Smooth muscle cell (in vitro differentiated cells): ENCODE measurements around the gene ELAVL1. TPM values are rescaled to one million over a fixed set of nuclear protein-coding genes. Genes with fewer than 3 reads are reported as not detected.

ENCODE experiments used
- DNase-seq: peaks from one replicate; lab custom pipeline; 2025; ENCODE audit not compliant: unreplicated experiment; lab: John Stamatoyannopoulos, UW
- H2AFZ ChIP-seq: fragments of 200-600 bp; sonication (generic); 2 replicates; pipeline ENCODE4 v1.6.0; 2016; ENCODE audit warnings: antibody characterized with exemption, low read depth, mild to moderate bottlenecking
- H3F3A ChIP-seq: fragments of 200-600 bp; sonication (generic); 2 replicates; pipeline ENCODE4 v1.6.0; 2017; ENCODE audit warnings: antibody characterized with exemption, low read depth
- H3K27ac ChIP-seq: fragments of 200-600 bp; sonication (generic); 2 replicates; pipeline ENCODE4 v1.5.1; 2016; ENCODE audit warnings: low read depth, mild to moderate bottlenecking
- H3K27me3 ChIP-seq: fragments of 200-600 bp; sonication (generic); 2 replicates; pipeline ENCODE4 v1.6.1; 2016; ENCODE audit warnings: low read depth, mild to moderate bottlenecking
- H3K36me3 ChIP-seq: fragments of 200-600 bp; sonication (generic); 2 replicates; pipeline ENCODE4 v1.5.1; 2016; ENCODE audit warnings: low read depth
- H3K4me1 ChIP-seq: fragments of 200-600 bp; sonication (generic); 2 replicates; pipeline ENCODE4 v1.5.1; 2016; ENCODE audit warnings: low read depth
- H3K4me2 ChIP-seq: fragments of 200-600 bp; sonication (generic); 2 replicates; pipeline ENCODE4 v1.6.0; 2016; ENCODE audit warnings: mild to moderate bottlenecking
- H3K4me3 ChIP-seq: fragments of 200-600 bp; sonication (generic); 2 replicates; pipeline ENCODE4 v1.5.1; 2016; ENCODE audit warnings: mild to moderate bottlenecking
- H3K79me2 ChIP-seq: fragments of 200-600 bp; sonication (generic); 2 replicates; pipeline ENCODE4 v1.6.0; 2016; ENCODE audit warnings: low read depth, mild to moderate bottlenecking
- H3K9ac ChIP-seq: fragments of 200-600 bp; sonication (generic); 2 replicates; pipeline ENCODE4 v1.6.0; 2016; ENCODE audit warnings: low read depth
- H3K9me3 ChIP-seq: fragments of 200-600 bp; sonication (generic); replicated peaks from 2 replicates; pipeline ENCODE4 v1.5.1; 2016; ENCODE audit warnings: low read depth
- H4K20me1 ChIP-seq: fragments of 200-600 bp; sonication (generic); 2 replicates; pipeline ENCODE4 v1.6.0; 2016; ENCODE audit warnings: low read depth
- CTCF ChIP-seq: fragments of 200-600 bp; sonication (generic); IDR thresholded peaks from 2 replicates; pipeline ENCODE4 v1.5.1; 2017; ENCODE audit warnings: borderline replicate concordance, mild to moderate bottlenecking, antibody characterized with exemption; ENCODE audit not compliant: insufficient read depth, poor library complexity, severe bottlenecking
- WGBS: methylation state at CpG from one replicate; pipeline ENCODE4 v1.1.7; 2016; ENCODE audit warnings: low lambda C conversion rate; 5-methylcytosine and 5-hydroxymethylcytosine counted together
- polyA plus RNA-seq: library from polyadenylated mRNA; unstranded; fragments of >200 nt; fragmentation: Nextera tagmentation; extraction: Ambion mirVana; gene quantifications from 2 replicates; pipeline ENCODE4 v1.2.1, GENCODE V29; 2016
- total RNA-seq: library from RNA; depleted of rRNA; stranded (reverse); fragments of >200 nt; gene quantifications from 2 replicates; pipeline ENCODE4 v1.2.3, GENCODE V29; 2014

Gene ELAVL1
- total and polyA plus RNA-seq, 2 experiments from 2014 or later, result 47.9 to 90.7 TPM

- no peaks in the 10 kb centered on the region for H4K20me1 ChIP-seq
- no peak for DNase-seq
- no peaks in the 10 kb centered on the region for H3K27me3 ChIP-seq
- WGBS, result 94% methylated on average over 9 of the region's 9 CpGs
- no peak overlapping the region for H2AFZ ChIP-seq
- no peaks in the 10 kb centered on the region for H3K4me1 ChIP-seq
- H3K36me3 ChIP-seq, result no peaks in the 10 kb centered on the region
- no peaks in the 10 kb centered on the region for H3K79me2 ChIP-seq
- no peaks in the 10 kb centered on the region for H3F3A ChIP-seq
- H3K4me3 ChIP-seq, result no peak overlapping the region
- H3K9me3 ChIP-seq, result no peaks in the 10 kb centered on the region
- no peak overlapping the region for H3K4me2 ChIP-seq
- no peak overlapping the region for H3K27ac ChIP-seq
- H3K9ac ChIP-seq, result no peak overlapping the region
- TF ChIP-seq CTCF, result no peak
Measured at GRCh38 chr19:8020681-8021080, 15.2 kb upstream of the ELAVL1 start.

- Histone ChIP-seq H3K36me3 (no peaks in the 10 kb centered on the region), H2AFZ (no peak overlapping the region), H3K4me1 (no peaks in the 10 kb centered on the region), H3K4me3 (no peak overlapping the region), H3F3A (no peaks in the 10 kb centered on the region), H3K27me3 (no peaks in the 10 kb centered on the region), H3K79me2 (no peaks in the 10 kb centered on the region), H4K20me1 (no peaks in the 10 kb centered on the region), H3K9ac (no peak overlapping the region), H3K9me3 (no peaks in the 10 kb centered on the region), H3K4me2 (no peak overlapping the region), H3K27ac (no peak overlapping the region)
- TF ChIP-seq CTCF, result no peak
- WGBS, result 85% methylated on average over 14 of the region's 14 CpGs
- DNase-seq, result no peak
Measured at GRCh38 chr19:8017808-8018207, 12.4 kb upstream of the ELAVL1 start.

GRCh38 chr19:8004723-8005513 lies 523 bp downstream of the ELAVL1 start:
- no peaks in the 10 kb centered on the region for H3K9me3 ChIP-seq
- H3K4me1 ChIP-seq, result peaks cover 22% of the 10 kb centered on the region
- no peak overlapping the region for H2AFZ ChIP-seq
- under 1% methylated on average over 45 of the region's 74 CpGs for WGBS
- peak; percentile 33 for DNase-seq
- H3K4me3 ChIP-seq, result peak overlapping the region; percentile 67
- peaks cover 50% of the 10 kb centered on the region for H4K20me1 ChIP-seq
- no peak for TF ChIP-seq CTCF
- no peaks in the 10 kb centered on the region for H3K27me3 ChIP-seq
- peak overlapping the region; percentile 76 for H3K27ac ChIP-seq
- peaks cover 57% of the 10 kb centered on the region for H3K79me2 ChIP-seq
- peak overlapping the region; percentile 69 for H3K9ac ChIP-seq
- peaks cover 12% of the 10 kb centered on the region for H3F3A ChIP-seq
- H3K36me3 ChIP-seq, result no peaks in the 10 kb centered on the region
- H3K4me2 ChIP-seq, result peak overlapping the region; percentile 95

GRCh38 chr19:8004001-8004400 lies 1.4 kb downstream of the ELAVL1 start:
- WGBS, result 73% methylated on average over 6 of the region's 6 CpGs
- no peak for DNase-seq
- Histone ChIP-seq H3K4me2 (peak overlapping the region; percentile 95), H3K27me3 (no peaks in the 10 kb centered on the region), H3K27ac (peak overlapping the region; percentile 76), H3K36me3 (no peaks in the 10 kb centered on the region), H4K20me1 (peaks cover 59% of the 10 kb centered on the region), H3F3A (peaks cover 12% of the 10 kb centered on the region), H3K9ac (peak overlapping the region; percentile 69), H3K9me3 (no peaks in the 10 kb centered on the region), H3K79me2 (peaks cover 66% of the 10 kb centered on the region), H2AFZ (no peak overlapping the region), H3K4me3 (peak overlapping the region; percentile 67), H3K4me1 (peaks cover 22% of the 10 kb centered on the region)
- no peak for TF ChIP-seq CTCF
